Mesendoderm (in vitro differentiated cells): ENCODE measurements around the gene PLAC1.

ENCODE experiments used
- DNase-seq: peaks from one replicate; pipeline ENCODE4 v3.0.0; 2013
- H2AK5ac ChIP-seq: 2 replicates; pipeline ENCODE4 v1.6.1; 2013; ENCODE audit warnings: low read length, inconsistent platforms
- H2BK120ac ChIP-seq: 2 replicates; pipeline ENCODE4 v1.6.1; 2013; ENCODE audit warnings: low read depth, mild to moderate bottlenecking, low read length, moderate library complexity, mixed read lengths
- H2BK15ac ChIP-seq: replicated peaks from 2 replicates; pipeline ENCODE4 v1.6.1; 2013; ENCODE audit warnings: low read depth, mild to moderate bottlenecking, moderate library complexity
- H2BK5ac ChIP-seq: 2 replicates; pipeline ENCODE4 v1.6.1; 2013; ENCODE audit warnings: low read length, inconsistent platforms
- H3K18ac ChIP-seq: 2 replicates; pipeline ENCODE4 v1.6.1; 2013; ENCODE audit warnings: mild to moderate bottlenecking, low read length, mixed read lengths
- H3K23ac ChIP-seq: one replicate; pipeline ENCODE4 v1.6.1; 2013; ENCODE audit warnings: low read length
- H3K27ac ChIP-seq: 2 replicates; pipeline ENCODE4 v1.5.1; 2013; ENCODE audit warnings: low read depth, mild to moderate bottlenecking, inconsistent platforms, low read length, moderate library complexity
- H3K27me3 ChIP-seq: 2 replicates; pipeline ENCODE4 v1.6.1; 2013; ENCODE audit warnings: low read length, control low read depth, mild to moderate bottlenecking, inconsistent platforms; ENCODE audit not compliant: insufficient read depth, poor library complexity
- H3K36me3 ChIP-seq: 2 replicates; pipeline ENCODE4 v1.6.1; 2013; ENCODE audit warnings: low read length, inconsistent platforms; ENCODE audit not compliant: control insufficient read depth, insufficient read depth
- H3K4ac ChIP-seq: one replicate; pipeline ENCODE4 v1.6.1; 2013; ENCODE audit warnings: low read depth, mild to moderate bottlenecking, low read length, moderate library complexity
- H3K4me1 ChIP-seq: 2 replicates; pipeline ENCODE4 v1.6.1; 2013; ENCODE audit warnings: low read depth, low read length, inconsistent platforms; ENCODE audit not compliant: control insufficient read depth
- H3K4me2 ChIP-seq: 2 replicates; pipeline ENCODE4 v1.6.1; 2013; ENCODE audit warnings: low read length
- H3K4me3 ChIP-seq: 2 replicates; pipeline ENCODE4 v1.5.1; 2013; ENCODE audit warnings: mild to moderate bottlenecking, low read length
- H3K56ac ChIP-seq: one replicate; pipeline ENCODE4 v1.6.1; 2013; ENCODE audit warnings: low read length
- H3K79me1 ChIP-seq: 2 replicates; pipeline ENCODE4 v1.6.1; 2013; ENCODE audit warnings: low read length, inconsistent platforms
- H3K79me2 ChIP-seq: 2 replicates; pipeline ENCODE4 v1.6.1; 2013; ENCODE audit warnings: mild to moderate bottlenecking, low read length; ENCODE audit not compliant: control insufficient read depth, insufficient read depth
- H3K9ac ChIP-seq: 2 replicates; pipeline ENCODE4 v1.6.1; 2013; ENCODE audit warnings: low read length, inconsistent platforms
- H4K5ac ChIP-seq: one replicate; pipeline ENCODE4 v1.6.1; 2013; ENCODE audit warnings: low read length
- H4K8ac ChIP-seq: one replicate; pipeline ENCODE4 v1.6.1; 2013; ENCODE audit warnings: low read depth, mild to moderate bottlenecking, control low read depth, low read length, moderate library complexity
- WGBS: extraction: QIAGEN DNeasy Blood & Tissue Kit; methylation state at CpG from one replicate; pipeline ENCODE4 v1.1.7; 2013; ENCODE audit warnings: low lambda C conversion rate, missing lambda C conversion rate; ENCODE audit not compliant: insufficient coverage; ENCODE audit errors: extremely low coverage; 5-methylcytosine and 5-hydroxymethylcytosine counted together

PLAC1 gene

GRCh38 chrX:134625315-134625718 lies 33.0 kb downstream of the PLAC1 start:
- no peak overlapping the region for H4K8ac ChIP-seq
- H4K5ac ChIP-seq = no peak overlapping the region
- H3K4me2 ChIP-seq = no peak overlapping the region
- H3K23ac ChIP-seq = no peak overlapping the region
- no peak overlapping the region for H3K27ac ChIP-seq
- no peak for DNase-seq
- no peak overlapping the region for H3K18ac ChIP-seq
- H3K56ac ChIP-seq = no peak overlapping the region
- H3K4me1 ChIP-seq = no peaks in the 10 kb centered on the region
- no peaks in the 10 kb centered on the region for H3K79me2 ChIP-seq
- H3K36me3 ChIP-seq = no peaks in the 10 kb centered on the region
- no peak overlapping the region for H3K4ac ChIP-seq
- H3K27me3 ChIP-seq = no peaks in the 10 kb centered on the region
- no peak overlapping the region for H2BK120ac ChIP-seq
- H3K79me1 ChIP-seq = no peaks in the 10 kb centered on the region
- H2AK5ac ChIP-seq = no peak overlapping the region
- H3K4me3 ChIP-seq = no peak overlapping the region
- WGBS = no CpG with 5 or more reads among the region's 3 CpGs
- H2BK5ac ChIP-seq = no peak overlapping the region
- no peak overlapping the region for H3K9ac ChIP-seq
- no peak overlapping the region for H2BK15ac ChIP-seq

GRCh38 chrX:134624046-134624430 lies 34.2 kb downstream of the PLAC1 start:
- H3K4me3 ChIP-seq = no peak overlapping the region
- no peaks in the 10 kb centered on the region for H3K79me1 ChIP-seq
- H2BK120ac ChIP-seq = no peak overlapping the region
- H3K27me3 ChIP-seq = no peaks in the 10 kb centered on the region
- no peak overlapping the region for H3K27ac ChIP-seq
- no peak overlapping the region for H3K9ac ChIP-seq
- H3K4me2 ChIP-seq = no peak overlapping the region
- no peak overlapping the region for H3K56ac ChIP-seq
- H2BK5ac ChIP-seq = no peak overlapping the region
- WGBS = no CpG with 5 or more reads among the region's 3 CpGs
- H3K79me2 ChIP-seq = no peaks in the 10 kb centered on the region
- no peak overlapping the region for H3K4ac ChIP-seq
- no peak overlapping the region for H2AK5ac ChIP-seq
- H4K5ac ChIP-seq = no peak overlapping the region
- no peak overlapping the region for H2BK15ac ChIP-seq
- no peak for DNase-seq
- H3K4me1 ChIP-seq = no peaks in the 10 kb centered on the region
- no peak overlapping the region for H3K23ac ChIP-seq
- H4K8ac ChIP-seq = no peak overlapping the region
- H3K36me3 ChIP-seq = no peaks in the 10 kb centered on the region
- H3K18ac ChIP-seq = no peak overlapping the region

DNA sequence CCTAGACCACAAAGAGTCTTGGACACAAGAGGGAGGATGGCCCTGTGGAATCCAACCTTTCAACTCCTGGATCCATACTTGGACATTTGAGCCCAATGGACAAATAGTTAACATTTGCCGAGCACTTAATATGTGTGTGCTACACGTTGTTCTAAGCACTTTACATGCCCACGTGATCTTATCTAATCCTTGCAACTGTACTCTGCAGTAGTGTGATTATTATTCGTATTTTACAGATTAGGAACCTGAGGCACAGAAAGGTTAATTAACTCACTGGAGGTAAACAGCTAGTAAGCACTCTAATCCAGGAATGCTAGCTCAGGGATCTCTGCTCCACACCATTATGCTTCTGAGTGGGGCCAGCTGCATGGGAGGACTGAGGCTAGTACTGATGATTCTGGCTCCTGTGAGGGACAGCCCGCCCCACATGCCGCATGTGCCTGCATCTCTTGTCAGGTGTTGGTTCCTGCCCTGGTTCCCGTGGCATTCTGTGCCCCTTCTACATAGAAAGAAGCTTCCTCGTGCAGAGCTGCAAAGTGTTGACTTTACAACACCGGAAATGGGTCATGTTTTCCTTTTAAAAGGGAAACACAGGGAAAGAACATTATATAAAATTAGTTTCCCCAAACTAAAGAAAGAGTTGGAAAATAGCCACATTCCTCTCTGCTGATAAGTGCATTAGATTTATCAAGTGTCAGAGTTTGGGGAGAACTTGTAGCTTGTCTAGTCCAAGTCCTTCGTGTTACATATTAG lies 34.8 kb downstream of the PLAC1 start:
- Histone ChIP-seq H3K4me3 (no peak overlapping the region), H3K79me1 (no peaks in the 10 kb centered on the region), H3K4me2 (no peak overlapping the region), H3K27me3 (no peaks in the 10 kb centered on the region), H3K4me1 (no peaks in the 10 kb centered on the region), H3K9ac (no peak overlapping the region), H2BK15ac (no peak overlapping the region), H3K23ac (no peak overlapping the region), H3K36me3 (no peaks in the 10 kb centered on the region), H2AK5ac (no peak overlapping the region), H3K27ac (no peak overlapping the region), H3K18ac (no peak overlapping the region), H3K4ac (no peak overlapping the region), H4K8ac (no peak overlapping the region), H3K56ac (no peak overlapping the region), H3K79me2 (no peaks in the 10 kb centered on the region), H4K5ac (no peak overlapping the region), H2BK5ac (no peak overlapping the region), H2BK120ac (no peak overlapping the region)
- no CpG with 5 or more reads among the region's 10 CpGs for WGBS
- DNase-seq = no peak

- no CpG with 5 or more reads among the region's 2 CpGs for WGBS
- Histone ChIP-seq H2BK120ac (no peak overlapping the region), H3K4me3 (no peak overlapping the region), H3K18ac (no peak overlapping the region), H4K8ac (no peak overlapping the region), H3K27me3 (no peaks in the 10 kb centered on the region), H2BK5ac (no peak overlapping the region), H3K4me1 (no peaks in the 10 kb centered on the region), H3K23ac (no peak overlapping the region), H3K56ac (no peak overlapping the region), H3K79me1 (no peaks in the 10 kb centered on the region), H3K27ac (no peak overlapping the region), H3K79me2 (no peaks in the 10 kb centered on the region), H3K36me3 (no peaks in the 10 kb centered on the region), H3K9ac (no peak overlapping the region), H2AK5ac (no peak overlapping the region), H3K4ac (no peak overlapping the region), H4K5ac (no peak overlapping the region), H2BK15ac (no peak overlapping the region), H3K4me2 (no peak overlapping the region)
- peak; percentile 29 for DNase-seq
Measured at GRCh38 chrX:134622813-134623185, 35.5 kb downstream of the PLAC1 start.

- DNase-seq = peak; percentile 84
- H3K79me2 ChIP-seq = no peaks in the 10 kb centered on the region
- no peak overlapping the region for H3K4me3 ChIP-seq
- no peaks in the 10 kb centered on the region for H3K36me3 ChIP-seq
- peak overlapping the region; percentile 44 for H3K27ac ChIP-seq
- H3K56ac ChIP-seq = no peak overlapping the region
- peak overlapping the region; percentile 28 for H4K8ac ChIP-seq
- H2AK5ac ChIP-seq = no peak overlapping the region
- H3K9ac ChIP-seq = no peak overlapping the region
- H3K4ac ChIP-seq = no peak overlapping the region
- H2BK120ac ChIP-seq = no peak overlapping the region
- H3K79me1 ChIP-seq = no peaks in the 10 kb centered on the region
- H4K5ac ChIP-seq = no peak overlapping the region
- H2BK5ac ChIP-seq = no peak overlapping the region
- peak overlapping the region; percentile 45 for H2BK15ac ChIP-seq
- no peaks in the 10 kb centered on the region for H3K27me3 ChIP-seq
- H3K18ac ChIP-seq = peak overlapping the region; percentile 60
- WGBS = no CpG with 5 or more reads among the region's 6 CpGs
- no peaks in the 10 kb centered on the region for H3K4me1 ChIP-seq
- no peak overlapping the region for H3K4me2 ChIP-seq
- H3K23ac ChIP-seq = no peak overlapping the region
Measured at GRCh38 chrX:134622056-134622812, 36.0 kb downstream of the PLAC1 start.
